ENCODE measurements around the gene MTHFSD. TPM values are rescaled to one million over a fixed set of nuclear protein-coding genes. Genes with fewer than 3 reads are reported as not detected.

Gene MTHFSD
- total and polyA plus RNA-seq, 2 of the 8 experiments (the other 6 are each of a cell fraction or from before 2014, with no cell fraction given), result 7.1 to 9.8 TPM

DNA sequence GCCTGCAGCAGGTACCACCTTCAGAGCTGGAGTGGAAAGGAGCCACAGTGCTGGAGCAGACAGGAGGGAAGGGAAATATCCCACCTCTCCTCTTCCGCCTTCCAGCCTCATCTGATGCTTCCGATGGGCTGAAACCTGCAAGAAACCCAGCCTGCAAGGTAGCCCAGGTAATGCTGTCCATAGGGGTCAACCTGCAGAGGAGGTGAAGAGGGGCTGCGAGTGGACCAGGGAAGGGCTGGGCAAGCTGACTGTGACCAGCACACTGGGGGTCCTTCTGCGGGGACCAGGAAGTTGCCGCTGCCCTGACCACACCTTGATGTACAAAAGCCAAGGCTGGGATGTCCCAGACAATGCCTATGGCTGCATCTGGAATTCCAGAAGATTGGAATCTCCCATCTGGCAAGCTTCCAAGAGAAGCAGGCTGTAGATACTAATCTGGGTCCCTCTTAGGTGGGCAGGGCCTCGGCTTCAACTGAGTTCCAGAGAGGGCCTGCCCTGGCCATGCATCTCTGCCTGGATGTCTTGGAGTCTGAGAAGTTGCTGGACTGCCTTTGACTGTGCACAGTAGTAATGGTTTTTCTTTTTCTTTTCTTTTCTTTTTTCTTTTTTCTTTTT lies 29.1 kb upstream of the MTHFSD start:
- POLR2A ChIA-PET (ENCODE audit: partially characterized antibody), result no interaction called here
- no peak overlapping the region for H3K4me2 ChIP-seq (ENCODE audit: insufficient read depth in 1 of 2, low read depth in 2 of 2, low read length in 2 of 2)
- no peak for TF ChIP-seq POLR2AphosphoS5 (IDR thresholded peaks at IDR 0.05; ENCODE audit: low read depth, low read length)
- no peak for TF ChIP-seq NRF1 (IDR thresholded peaks at IDR 0.05; ENCODE audit: low read depth, low read length)
- TF ChIP-seq POLR2A (IDR thresholded peaks at IDR 0.05; ENCODE audit: control extremely low read depth in 1 of 2, low read depth in 2 of 2, low read length in 2 of 2), result no peak
- no peak for TF ChIP-seq SRF (IDR thresholded peaks at IDR 0.05; ENCODE audit: low read depth, low read length)
- TF ChIP-seq MAFK (IDR thresholded peaks at IDR 0.05; ENCODE audit: low read depth, low read length), result no peak
- no peak for TF ChIP-seq SIX5 (IDR thresholded peaks at IDR 0.05; ENCODE audit: low read depth, low read length)
- no peak for TF ChIP-seq RXRA (IDR thresholded peaks at IDR 0.05; ENCODE audit: insufficient read depth, low read depth, low read length)
- TF ChIP-seq, protein P1, sequence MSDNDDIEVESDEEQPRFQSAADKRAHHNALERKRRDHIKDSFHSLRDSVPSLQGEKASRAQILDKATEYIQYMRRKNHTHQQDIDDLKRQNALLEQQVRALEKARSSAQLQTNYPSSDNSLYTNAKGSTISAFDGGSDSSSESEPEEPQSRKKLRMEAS (IDR thresholded peaks at IDR 0.05), result no peak
- no peak for TF ChIP-seq SP2 (IDR thresholded peaks at IDR 0.05; ENCODE audit: low read length)
- TF ChIP-seq CHD2 (IDR thresholded peaks at IDR 0.05; ENCODE audit: low read length), result no peak
- no peak for TF ChIP-seq SIN3A (conservative IDR thresholded peaks at IDR 0.05 in 1 of 2, IDR thresholded peaks at IDR 0.05 in 1 of 2; ENCODE audit: low read depth in 1 of 2, low read length in 2 of 2)
- no peak for TF ChIP-seq JUN (IDR thresholded peaks at IDR 0.05; ENCODE audit: low read depth, low read length)
- TF ChIP-seq, protein P2, sequence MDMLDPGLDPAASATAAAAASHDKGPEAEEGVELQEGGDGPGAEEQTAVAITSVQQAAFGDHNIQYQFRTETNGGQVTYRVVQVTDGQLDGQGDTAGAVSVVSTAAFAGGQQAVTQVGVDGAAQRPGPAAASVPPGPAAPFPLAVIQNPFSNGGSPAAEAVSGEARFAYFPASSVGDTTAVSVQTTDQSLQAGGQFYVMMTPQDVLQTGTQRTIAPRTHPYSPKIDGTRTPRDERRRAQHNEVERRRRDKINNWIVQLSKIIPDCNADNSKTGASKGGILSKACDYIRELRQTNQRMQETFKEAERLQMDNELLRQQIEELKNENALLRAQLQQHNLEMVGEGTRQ (IDR thresholded peaks at IDR 0.05; ENCODE audit: low read length), result no peak

More for the DNA sequence above, 29.1 kb upstream of the MTHFSD start:
- H2BK120ac ChIP-seq (replicated peaks; ENCODE audit: low read depth, low read length), result no peak overlapping the region
- H3K27ac ChIP-seq (ENCODE audit: low read depth, low read length), result no peak overlapping the region
- no peak overlapping the region for H3K23ac ChIP-seq (ENCODE audit: insufficient read length)
- no peak overlapping the region for H4K8ac ChIP-seq (ENCODE audit: extremely low read depth, insufficient read depth, low read length)
- H2BK20ac ChIP-seq (ENCODE audit: low read length), result no peak overlapping the region
- no peak overlapping the region for H2BK12ac ChIP-seq (ENCODE audit: low read depth, low read length)
- H3K4me1 ChIP-seq (replicated peaks in 1 of 4; ENCODE audit: control insufficient read depth in 3 of 4, insufficient read depth in 4 of 4, low read length in 3 of 4), result peaks cover 0 to 8% (median 2%) of the 10 kb centered on the region in 4 experiments; a peak in 4 of 7 replicates
- WGBS, 2 experiments (ENCODE audit: extremely low coverage in 1 of 2, insufficient coverage in 1 of 2, insufficient read length in 1 of 2, insufficient replicate concordance in 2 of 2, low coverage in 1 of 2, low lambda C conversion rate in 2 of 2, missing lambda C conversion rate in 1 of 2), result 83% methylated on average over 6 of the region's 6 CpGs; no CpG with 5 or more reads in 1 of the 2 experiments
- H3K79me2 ChIP-seq (ENCODE audit: control insufficient read depth in 1 of 2, insufficient read depth in 2 of 2, low read length in 2 of 2), result no peaks in the 10 kb centered on the region
- CTCF ChIA-PET (ENCODE audit: partially characterized antibody), result interaction anchor here (1.0 to 2.8 kb wide), 3 partner anchors 10 to 479 kb away, joined by 4 to 8 read pairs (median 8); no protein-coding TSS in a partner anchor
- peaks cover 15% of the 10 kb centered on the region; the same call in 1 of the 2 replicates for H3K23me2 ChIP-seq (ENCODE audit: low read depth, low read length)
- no peak overlapping the region for H3K14ac ChIP-seq (ENCODE audit: insufficient read length)
- no peak overlapping the region for H2BK15ac ChIP-seq (ENCODE audit: low read length)
- H4K91ac ChIP-seq (replicated peaks; ENCODE audit: insufficient read length, low read length), result peak overlapping the region; percentile 22
- no peak for DNase-seq (ENCODE audit: low read depth in 1 of 2, low spot score in 2 of 2)
- no peak overlapping the region for H2BK5ac ChIP-seq (ENCODE audit: low read depth, low read length)
- H4K5ac ChIP-seq (ENCODE audit: insufficient read length, low read depth, low read length), result no peak overlapping the region
- peaks cover 0 to 4% (median 0%) of the 10 kb centered on the region in 4 experiments; a peak in 1 of 8 replicates for H3K36me3 ChIP-seq (ENCODE audit: control insufficient read depth in 2 of 4, insufficient read depth in 4 of 4, low read length in 3 of 4)
- H3K4ac ChIP-seq (replicated peaks; ENCODE audit: insufficient read length, low read depth, low read length), result no peak overlapping the region
- no peaks in the 10 kb centered on the region for H3K9me3 ChIP-seq (ENCODE audit: insufficient read depth in 2 of 2, low read depth in 1 of 2, low read length in 1 of 2)
- no peak overlapping the region for H2AK5ac ChIP-seq (ENCODE audit: low read depth, low read length)
- H3K56ac ChIP-seq (replicated peaks; ENCODE audit: insufficient read length, low read depth, low read length), result no peak overlapping the region
- H3K9ac ChIP-seq (replicated peaks in 1 of 4; ENCODE audit: extremely low read depth in 1 of 4, low read depth in 3 of 4, low read length in 3 of 4), result no peak overlapping the region
- peaks cover 24 to 45% (median 29%) of the 10 kb centered on the region in 4 experiments for H3K27me3 ChIP-seq (replicated peaks in 1 of 4; ENCODE audit: control insufficient read depth in 3 of 4, extremely low read depth in 1 of 4, insufficient read depth in 3 of 4, low read length in 3 of 4)
- no peak overlapping the region for H3K4me3 ChIP-seq (ENCODE audit: extremely low read depth in 1 of 4, insufficient read depth in 2 of 4, low read depth in 3 of 4, low read length in 4 of 4)
- no peak overlapping the region for H2AFZ ChIP-seq (ENCODE audit: low read length)
- no peaks in the 10 kb centered on the region for H3K79me1 ChIP-seq (ENCODE audit: low read depth, low read length)
- no peak overlapping the region for H3K18ac ChIP-seq (ENCODE audit: extremely low read depth, low read length)
- FAIRE-seq, result no peak
- H4K20me1 ChIP-seq (replicated peaks in 1 of 2; ENCODE audit: control insufficient read depth in 1 of 2, insufficient read depth in 2 of 2, low read length in 2 of 2), result peaks cover 0 to 6% of the 10 kb centered on the region in 2 experiments

Measured in H1 (cell line).